Measurements from ENCODE around the gene CFHR1. TPM values are rescaled to one million over a fixed set of nuclear protein-coding genes. Genes with fewer than 3 reads are reported as not detected.

Gene CFHR1
- total RNA-seq, 1 experiment from 2014 or later: 0.23 TPM

GRCh38 chr1:196875935-196876334 is 56.4 kb downstream of the CFHR1 start:
- ChIA-PET POLR2A (no interaction called here), CTCF (no interaction called here)
- no TSS peak for BruUV-seq (replicated peaks)
- TF ChIP-seq, protein P1, sequence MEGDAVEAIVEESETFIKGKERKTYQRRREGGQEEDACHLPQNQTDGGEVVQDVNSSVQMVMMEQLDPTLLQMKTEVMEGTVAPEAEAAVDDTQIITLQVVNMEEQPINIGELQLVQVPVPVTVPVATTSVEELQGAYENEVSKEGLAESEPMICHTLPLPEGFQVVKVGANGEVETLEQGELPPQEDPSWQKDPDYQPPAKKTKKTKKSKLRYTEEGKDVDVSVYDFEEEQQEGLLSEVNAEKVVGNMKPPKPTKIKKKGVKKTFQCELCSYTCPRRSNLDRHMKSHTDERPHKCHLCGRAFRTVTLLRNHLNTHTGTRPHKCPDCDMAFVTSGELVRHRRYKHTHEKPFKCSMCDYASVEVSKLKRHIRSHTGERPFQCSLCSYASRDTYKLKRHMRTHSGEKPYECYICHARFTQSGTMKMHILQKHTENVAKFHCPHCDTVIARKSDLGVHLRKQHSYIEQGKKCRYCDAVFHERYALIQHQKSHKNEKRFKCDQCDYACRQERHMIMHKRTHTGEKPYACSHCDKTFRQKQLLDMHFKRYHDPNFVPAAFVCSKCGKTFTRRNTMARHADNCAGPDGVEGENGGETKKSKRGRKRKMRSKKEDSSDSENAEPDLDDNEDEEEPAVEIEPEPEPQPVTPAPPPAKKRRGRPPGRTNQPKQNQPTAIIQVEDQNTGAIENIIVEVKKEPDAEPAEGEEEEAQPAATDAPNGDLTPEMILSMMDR (IDR thresholded peaks at IDR 0.05): no peak
- TF ChIP-seq, protein P2, sequence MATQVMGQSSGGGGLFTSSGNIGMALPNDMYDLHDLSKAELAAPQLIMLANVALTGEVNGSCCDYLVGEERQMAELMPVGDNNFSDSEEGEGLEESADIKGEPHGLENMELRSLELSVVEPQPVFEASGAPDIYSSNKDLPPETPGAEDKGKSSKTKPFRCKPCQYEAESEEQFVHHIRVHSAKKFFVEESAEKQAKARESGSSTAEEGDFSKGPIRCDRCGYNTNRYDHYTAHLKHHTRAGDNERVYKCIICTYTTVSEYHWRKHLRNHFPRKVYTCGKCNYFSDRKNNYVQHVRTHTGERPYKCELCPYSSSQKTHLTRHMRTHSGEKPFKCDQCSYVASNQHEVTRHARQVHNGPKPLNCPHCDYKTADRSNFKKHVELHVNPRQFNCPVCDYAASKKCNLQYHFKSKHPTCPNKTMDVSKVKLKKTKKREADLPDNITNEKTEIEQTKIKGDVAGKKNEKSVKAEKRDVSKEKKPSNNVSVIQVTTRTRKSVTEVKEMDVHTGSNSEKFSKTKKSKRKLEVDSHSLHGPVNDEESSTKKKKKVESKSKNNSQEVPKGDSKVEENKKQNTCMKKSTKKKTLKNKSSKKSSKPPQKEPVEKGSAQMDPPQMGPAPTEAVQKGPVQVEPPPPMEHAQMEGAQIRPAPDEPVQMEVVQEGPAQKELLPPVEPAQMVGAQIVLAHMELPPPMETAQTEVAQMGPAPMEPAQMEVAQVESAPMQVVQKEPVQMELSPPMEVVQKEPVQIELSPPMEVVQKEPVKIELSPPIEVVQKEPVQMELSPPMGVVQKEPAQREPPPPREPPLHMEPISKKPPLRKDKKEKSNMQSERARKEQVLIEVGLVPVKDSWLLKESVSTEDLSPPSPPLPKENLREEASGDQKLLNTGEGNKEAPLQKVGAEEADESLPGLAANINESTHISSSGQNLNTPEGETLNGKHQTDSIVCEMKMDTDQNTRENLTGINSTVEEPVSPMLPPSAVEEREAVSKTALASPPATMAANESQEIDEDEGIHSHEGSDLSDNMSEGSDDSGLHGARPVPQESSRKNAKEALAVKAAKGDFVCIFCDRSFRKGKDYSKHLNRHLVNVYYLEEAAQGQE (IDR thresholded peaks at IDR 0.05; ENCODE audit: insufficient read depth in 1 of 2, low read depth in 2 of 2, low read length in 1 of 2): no peak
- TF ChIP-seq SIN3A (IDR thresholded peaks at IDR 0.05; ENCODE audit: borderline replicate concordance, insufficient read depth, low read depth, low read length) (no peak), POLR2AphosphoS5 (IDR thresholded peaks at IDR 0.05; ENCODE audit: low read depth, low read length) (no peak), TCF7L2 (IDR thresholded peaks at IDR 0.05; ENCODE audit: low read depth, low read length) (no peak)
- H3K27ac ChIP-seq (ENCODE audit: low read length): no peak overlapping the region
- no peak overlapping the region for H3K4me3 ChIP-seq (ENCODE audit: low read depth in 2 of 2, low read length in 2 of 2)
- intact Hi-C loops (cut with micrococcal nuclease; ENCODE audit: unreplicated experiment): no loop called here
- no peaks in the 10 kb centered on the region for H3K4me1 ChIP-seq (ENCODE audit: control insufficient read depth, insufficient read depth, low read length)
- ATAC-seq (no peak), DNase-seq (ENCODE audit: low read depth, low spot score) (no peak)
- H3K36me3 ChIP-seq (ENCODE audit: control insufficient read depth, insufficient read depth, low read length): no peaks in the 10 kb centered on the region
- in situ Hi-C loops (cut with HindIII; ENCODE audit: low pct_unique_long_range_greater_than_20kb, low sequenced_read_pairs): no loop called here
- no peaks in the 10 kb centered on the region for H3K27me3 ChIP-seq (ENCODE audit: control insufficient read depth, insufficient read depth, low read length)
- no peaks in the 10 kb centered on the region for H3K9me3 ChIP-seq (ENCODE audit: control insufficient read depth, insufficient read depth, low read depth, low read length)

GRCh38 chr1:196877964-196878363 is 58.4 kb downstream of the CFHR1 start:
- DNase-seq (ENCODE audit: low read depth, low spot score) (no peak), ATAC-seq (no peak)
- Histone ChIP-seq H3K9me3 (ENCODE audit: control insufficient read depth, insufficient read depth, low read depth, low read length) (no peaks in the 10 kb centered on the region), H3K27me3 (ENCODE audit: control insufficient read depth, insufficient read depth, low read length) (no peaks in the 10 kb centered on the region), H3K36me3 (ENCODE audit: control insufficient read depth, insufficient read depth, low read length) (no peaks in the 10 kb centered on the region), H3K4me3 (ENCODE audit: low read depth in 2 of 2, low read length in 2 of 2) (peak overlapping the region in 1 of 2 experiments; percentile 25; a peak in 1 of 4 replicates), H3K4me1 (ENCODE audit: control insufficient read depth, insufficient read depth, low read length) (no peaks in the 10 kb centered on the region), H3K27ac (ENCODE audit: low read length) (no peak overlapping the region)
- no peak for TF ChIP-seq TCF7L2 (IDR thresholded peaks at IDR 0.05; ENCODE audit: low read depth, low read length)
- TF ChIP-seq POLR2AphosphoS5 (IDR thresholded peaks at IDR 0.05; ENCODE audit: low read depth, low read length): no peak
- no peak for TF ChIP-seq SIN3A (IDR thresholded peaks at IDR 0.05; ENCODE audit: borderline replicate concordance, insufficient read depth, low read depth, low read length)
- TF ChIP-seq, protein P1 (IDR thresholded peaks at IDR 0.05): no peak
- TF ChIP-seq, protein P2 (IDR thresholded peaks at IDR 0.05; ENCODE audit: insufficient read depth in 1 of 2, low read depth in 2 of 2, low read length in 1 of 2): no peak
- in situ Hi-C loops (cut with HindIII; ENCODE audit: low pct_unique_long_range_greater_than_20kb, low sequenced_read_pairs): no loop called here
- POLR2A ChIA-PET: no interaction called here
- BruUV-seq (replicated peaks): no TSS peak
- intact Hi-C loops (cut with micrococcal nuclease; ENCODE audit: unreplicated experiment): no loop called here
- CTCF ChIA-PET: no interaction called here

Other genes starting within 250 kb of the CFHR1 start
- 0.41 TPM for gene KCNT2, start 211.3 kb upstream of the CFHR1 start, total RNA-seq (2021; ENCODE audit: unreplicated experiment)
- 0.36 TPM for gene CFH, start 167.7 kb upstream of the CFHR1 start, total RNA-seq (2021; ENCODE audit: unreplicated experiment)
- not detected for gene CFHR3, start 44.9 kb upstream of the CFHR1 start, total RNA-seq (2021; ENCODE audit: unreplicated experiment)
- gene CFHR4, start 68.3 kb downstream of the CFHR1 start, total RNA-seq (2021; ENCODE audit: unreplicated experiment): not detected
- not detected for gene CFHR2, start 124.0 kb downstream of the CFHR1 start, total RNA-seq (2021; ENCODE audit: unreplicated experiment)
- gene CFHR5, start 157.8 kb downstream of the CFHR1 start, total RNA-seq (2021; ENCODE audit: unreplicated experiment): not detected
- not detected for gene F13B, start 247.5 kb downstream of the CFHR1 start, total RNA-seq (2021; ENCODE audit: unreplicated experiment)